GM19463 (cell line): ENCODE data around the gene STKLD1.

ENCODE experiments used
- ATAC-seq: cut with Tn5 transposase; IDR thresholded peaks from one replicate; pipeline ENCODE4 v1.9.1; 2021; ENCODE audit warnings: mild to moderate bottlenecking, moderate library complexity; ENCODE audit not compliant: unreplicated experiment

Gene STKLD1

GRCh38 chr9:133405508-133406438 lies 29.6 kb downstream of the STKLD1 start:
- no peak for ATAC-seq

GRCh38 chr9:133406480-133407307 lies 30.5 kb downstream of the STKLD1 start:
- ATAC-seq, result no peak

DNA sequence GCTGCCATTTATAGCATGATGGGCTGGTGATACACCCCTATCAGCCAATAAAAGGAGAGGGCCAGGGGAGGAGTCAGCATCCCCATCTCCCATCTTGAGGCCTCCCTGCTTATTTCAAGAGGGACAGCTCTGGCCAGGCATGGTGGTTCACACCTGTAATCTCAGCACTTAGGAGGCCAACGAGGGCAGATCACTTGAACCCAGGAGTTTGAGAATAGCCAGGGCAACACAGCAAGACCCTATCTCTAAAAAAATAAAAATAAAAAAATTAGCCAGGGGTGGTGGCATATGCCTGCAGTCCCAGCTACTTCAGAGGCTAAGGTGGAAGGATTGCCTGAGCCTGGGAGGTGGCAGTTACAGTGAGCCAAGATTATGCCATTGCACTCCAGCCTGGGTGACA lies 31.9 kb downstream of the STKLD1 start:
- no peak for ATAC-seq

- ATAC-seq, result no peak
Observed at GRCh38 chr9:133415170-133415569, 39.0 kb downstream of the STKLD1 start.

GRCh38 chr9:133417541-133418461 lies 41.6 kb downstream of the STKLD1 start, which contains the start of gene REXO4:
REXO4 (minus strand) TSS chr9:133418010; CDS start chr9:133417844, 166 bp downstream.
- ATAC-seq, result peak; percentile 71

GRCh38 chr9:133419005-133419404 lies 42.8 kb downstream of the STKLD1 start:
- ATAC-seq, result no peak

GRCh38 chr9:133420392-133420827 lies 44.2 kb downstream of the STKLD1 start:
- no peak for ATAC-seq

DNA sequence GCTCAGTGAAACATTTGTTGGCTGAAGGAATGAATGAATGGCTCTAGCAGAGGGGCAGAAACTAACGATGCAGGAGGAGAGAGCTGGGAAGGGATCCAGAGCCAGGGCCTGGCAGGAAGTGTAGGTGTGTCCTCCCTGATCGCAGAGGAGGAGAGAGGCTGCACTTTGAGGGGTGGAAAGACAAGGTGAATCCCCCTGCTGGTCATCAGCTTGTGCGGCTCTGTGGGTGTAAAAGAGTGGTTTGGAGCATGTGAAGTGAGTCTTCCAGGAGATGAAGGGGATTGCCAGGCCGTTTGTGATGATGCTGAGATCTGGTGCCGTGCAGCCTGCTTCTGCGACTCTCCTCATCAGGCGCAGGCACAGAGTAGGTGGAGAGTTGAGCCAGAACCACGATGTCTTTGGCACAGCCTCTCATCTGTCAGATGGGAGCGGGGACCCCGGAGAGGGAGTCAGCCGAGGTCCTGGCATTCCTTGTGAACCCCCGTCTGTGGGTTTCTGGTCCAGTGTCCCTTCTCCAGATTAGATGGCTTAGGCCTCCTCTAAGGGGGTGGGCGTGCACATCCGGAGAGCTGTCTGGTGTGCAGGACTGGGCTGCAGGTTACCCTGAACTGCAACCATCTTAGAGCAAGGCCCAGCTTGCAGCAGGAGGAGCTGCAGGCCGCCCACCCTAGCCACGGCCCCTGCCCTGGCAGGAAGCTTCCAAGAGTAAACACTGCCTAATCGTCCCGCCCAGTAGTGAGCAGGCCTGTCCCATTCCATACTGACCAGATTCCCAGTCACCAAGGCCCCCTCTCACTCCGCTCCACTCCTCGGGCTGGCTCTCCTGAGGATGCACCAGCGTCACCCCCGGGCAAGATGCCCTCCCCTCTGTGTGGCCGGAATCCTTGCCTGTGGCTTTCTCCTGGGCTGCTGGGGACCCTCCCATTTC lies 45.7 kb downstream of the STKLD1 start, which contains the start of gene ADAMTS13:
Gene ADAMTS13, plus strand, starts transcription at position 753 of the 928 bp plus-strand sequence. Its CDS starts 77 bp downstream, at position 830.
- no peak for ATAC-seq

DNA sequence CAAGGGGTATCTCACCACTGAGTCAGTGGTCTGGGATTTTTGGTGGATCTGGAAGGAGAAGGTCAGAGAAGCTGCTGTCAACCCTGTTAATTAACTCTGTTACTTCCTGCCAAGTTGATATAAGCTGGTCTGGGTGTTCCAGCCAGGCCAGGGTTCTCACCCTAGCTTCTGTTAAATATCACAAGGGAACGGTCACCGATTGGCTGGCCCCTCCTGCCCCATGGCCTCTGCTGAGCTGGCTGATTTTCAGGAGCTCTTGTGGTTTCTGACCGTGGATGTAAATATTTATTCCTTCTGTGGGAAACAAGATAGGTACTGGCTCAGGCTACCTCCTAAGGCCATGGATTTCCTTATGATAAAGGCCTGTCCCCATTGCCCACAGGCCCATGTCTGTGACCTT lies 47.0 kb downstream of the STKLD1 start:
- ATAC-seq, result no peak

GRCh38 chr9:133424187-133424586 lies 48.0 kb downstream of the STKLD1 start:
- no peak for ATAC-seq

- no peak for ATAC-seq
Observed at GRCh38 chr9:133425049-133425632, 49.0 kb downstream of the STKLD1 start.

DNA sequence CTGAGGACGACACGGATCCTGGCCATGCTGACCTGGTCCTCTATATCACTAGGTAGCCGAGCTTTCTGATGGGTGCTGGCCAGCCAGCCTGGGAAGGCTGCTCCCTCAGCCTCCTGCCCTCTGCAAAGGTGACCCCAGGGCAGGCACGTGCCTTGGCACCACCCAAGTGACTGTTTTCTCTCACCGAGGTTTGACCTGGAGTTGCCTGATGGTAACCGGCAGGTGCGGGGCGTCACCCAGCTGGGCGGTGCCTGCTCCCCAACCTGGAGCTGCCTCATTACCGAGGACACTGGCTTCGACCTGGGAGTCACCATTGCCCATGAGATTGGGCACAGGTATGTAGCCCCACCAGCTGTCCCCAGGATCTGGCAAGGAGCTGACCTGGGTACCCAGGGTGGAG lies 49.8 kb downstream of the STKLD1 start:
- no peak for ATAC-seq

DNA sequence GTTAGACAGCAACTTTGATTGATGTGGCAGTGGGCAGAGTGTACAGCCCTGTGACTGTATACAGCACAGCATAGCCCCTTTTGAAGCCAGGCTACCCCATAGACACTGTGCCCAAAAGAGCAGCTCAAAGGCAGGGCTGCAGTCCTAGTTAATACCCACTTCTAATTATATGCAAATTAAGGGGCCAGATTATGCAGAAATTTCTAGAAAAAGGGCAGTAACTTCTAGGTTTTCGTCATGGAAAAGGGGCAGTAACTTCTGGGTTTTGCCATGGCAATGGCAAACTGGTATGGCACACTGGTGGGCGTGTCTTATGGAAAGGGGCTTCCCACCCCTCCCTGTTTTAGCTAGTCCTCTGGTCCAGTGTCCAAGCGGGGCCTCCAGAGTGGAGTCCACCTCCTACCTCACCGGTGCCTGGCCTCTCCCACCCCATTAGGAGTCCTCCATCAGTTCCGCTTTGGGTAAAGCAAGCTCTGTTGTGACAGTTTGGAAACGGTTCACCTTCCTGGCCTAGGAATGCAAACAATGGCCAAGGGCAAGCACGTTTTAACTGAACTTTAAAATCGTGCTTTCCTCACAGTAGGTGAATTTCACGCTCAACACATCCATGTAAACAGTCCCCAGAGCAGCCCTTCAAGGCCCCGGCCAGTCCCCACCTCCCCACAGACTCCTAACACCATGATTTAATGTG lies 51.6 kb downstream of the STKLD1 start:
- ATAC-seq, result no peak

- no peak for ATAC-seq
Observed at GRCh38 chr9:133428617-133429101, 52.5 kb downstream of the STKLD1 start.

DNA sequence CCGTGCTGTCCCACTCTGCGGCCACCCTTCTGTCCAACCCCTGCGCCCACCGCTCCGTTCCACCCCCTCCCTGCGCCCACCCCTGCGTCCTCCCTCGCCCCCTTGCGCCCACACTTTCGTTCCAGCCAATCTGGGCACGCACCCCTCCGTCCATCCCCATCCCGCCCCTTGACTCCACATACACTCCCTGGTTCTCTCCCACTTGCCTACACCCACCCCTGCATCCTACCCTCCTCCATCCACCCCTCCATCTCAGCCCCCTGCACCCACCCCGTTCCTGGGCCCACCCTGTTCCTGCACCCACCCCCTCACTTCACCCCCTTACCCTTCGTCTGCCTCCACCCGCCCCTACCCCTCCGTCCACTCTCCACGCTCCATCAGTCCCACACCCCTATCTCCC lies 53.0 kb downstream of the STKLD1 start:
- no peak for ATAC-seq

- ATAC-seq, result no peak
Observed at GRCh38 chr9:133429641-133430161, 53.5 kb downstream of the STKLD1 start.

- no peak for ATAC-seq
Observed at GRCh38 chr9:133430244-133430643, 54.1 kb downstream of the STKLD1 start.

GRCh38 chr9:133433351-133433843 lies 57.2 kb downstream of the STKLD1 start:
- no peak for ATAC-seq
